HG02798 (cell line): ENCODE measurements around the gene FHOD3.

ENCODE experiments used
- ATAC-seq: cut with Tn5 transposase; IDR thresholded peaks from one replicate; pipeline ENCODE4 v1.9.1; 2021; ENCODE audit warnings: mild to moderate bottlenecking; ENCODE audit not compliant: unreplicated experiment, poor library complexity

The FHOD3 gene

GRCh38 chr18:36297417-36298125 is at the start of gene FHOD3:
FHOD3 (plus strand) TSS chr18:36297713; CDS start chr18:36297836, 123 bp downstream.
- peak; percentile 74 for ATAC-seq

- no peak for ATAC-seq
Measured at GRCh38 chr18:36249392-36249791, 48.1 kb upstream of the FHOD3 start.

DNA sequence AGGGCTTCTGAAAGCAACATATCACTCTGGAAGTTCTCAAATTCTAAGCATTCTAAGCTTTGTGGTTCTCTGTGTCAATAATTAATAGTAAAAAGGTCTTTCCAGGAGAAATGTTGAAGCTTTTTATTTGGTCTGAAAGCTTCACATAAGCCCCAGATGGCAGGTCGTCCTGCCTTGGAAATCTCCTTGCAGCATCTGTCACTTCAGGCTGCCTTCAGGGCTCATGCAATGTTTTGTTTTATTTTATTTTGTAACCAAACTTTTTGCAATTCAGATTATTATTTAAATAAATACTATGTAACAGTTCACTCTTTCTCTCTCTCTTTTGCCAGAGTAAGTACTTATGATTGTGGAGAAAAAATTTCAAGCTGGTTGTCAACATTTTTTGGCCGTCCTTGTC is 46.7 kb upstream of the FHOD3 start:
- ATAC-seq, result no peak

DNA sequence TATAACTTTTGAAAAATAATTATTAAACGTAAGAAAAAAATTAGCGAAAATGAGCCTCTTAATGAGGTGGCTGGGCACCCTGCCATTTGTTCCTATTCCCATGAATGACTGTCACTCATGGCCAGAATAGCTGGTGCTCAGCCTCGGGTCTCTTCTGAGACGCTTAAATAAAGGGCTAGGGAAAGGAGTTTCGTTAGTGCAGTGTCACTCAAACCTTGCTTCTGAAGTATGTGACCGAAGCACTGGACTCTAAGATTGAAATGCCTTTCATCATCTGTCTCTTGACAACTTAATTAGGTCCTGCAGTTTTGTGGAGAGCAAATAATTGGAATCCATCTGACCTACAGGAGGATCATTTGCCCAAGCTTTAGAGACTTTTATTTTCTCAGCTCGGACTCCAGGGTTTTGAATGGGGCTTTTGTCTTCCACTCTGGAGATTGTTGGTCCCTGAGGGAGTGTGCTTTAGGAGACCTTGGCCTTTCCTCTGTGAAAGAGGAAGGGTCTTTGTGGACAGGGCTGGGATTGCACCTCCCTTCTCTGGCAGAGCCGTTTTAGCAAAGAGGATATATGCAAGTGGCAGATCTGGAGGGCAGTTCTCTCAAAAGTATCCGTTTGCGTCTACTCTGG is 42.3 kb upstream of the FHOD3 start:
- ATAC-seq, result no peak

DNA sequence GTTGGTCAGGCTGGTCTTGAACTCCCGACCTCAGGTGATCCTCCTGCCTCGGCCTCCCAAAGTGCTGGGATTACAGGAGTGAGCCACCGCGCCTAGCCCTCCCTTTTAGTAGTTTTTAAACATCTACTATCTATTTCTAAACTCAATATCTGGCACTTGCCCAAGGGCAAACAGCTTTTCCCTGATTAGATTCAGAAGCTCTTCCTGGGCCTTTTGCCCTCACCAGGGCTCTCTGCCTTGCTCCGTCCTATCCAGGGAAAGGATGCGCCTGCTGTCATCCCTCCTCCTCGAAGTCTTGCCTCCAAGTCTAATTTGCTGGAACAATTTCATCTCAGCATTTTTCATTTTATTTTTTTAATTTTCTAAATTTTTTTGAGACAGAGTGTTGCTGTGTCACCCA is 41.4 kb upstream of the FHOD3 start:
- ATAC-seq, result no peak

DNA sequence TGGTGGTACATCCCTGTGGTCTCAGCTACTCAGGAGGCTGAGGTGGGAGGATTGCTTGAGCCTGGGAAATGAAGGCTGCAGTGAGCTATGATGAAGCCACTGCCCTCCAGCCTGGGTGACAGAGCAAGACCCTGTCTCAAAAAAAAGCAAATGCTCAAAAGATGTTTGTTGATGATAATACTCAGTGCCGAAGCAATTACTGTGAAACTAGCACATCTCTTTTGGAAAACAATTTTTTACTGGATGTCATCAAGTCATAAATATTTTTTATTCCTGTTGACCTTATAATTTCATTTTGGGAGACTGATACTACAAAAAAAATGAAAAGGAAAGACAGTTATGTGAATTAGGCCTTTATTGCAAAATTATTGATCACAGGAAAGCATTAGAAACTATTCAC is 34.5 kb upstream of the FHOD3 start:
- no peak for ATAC-seq

DNA sequence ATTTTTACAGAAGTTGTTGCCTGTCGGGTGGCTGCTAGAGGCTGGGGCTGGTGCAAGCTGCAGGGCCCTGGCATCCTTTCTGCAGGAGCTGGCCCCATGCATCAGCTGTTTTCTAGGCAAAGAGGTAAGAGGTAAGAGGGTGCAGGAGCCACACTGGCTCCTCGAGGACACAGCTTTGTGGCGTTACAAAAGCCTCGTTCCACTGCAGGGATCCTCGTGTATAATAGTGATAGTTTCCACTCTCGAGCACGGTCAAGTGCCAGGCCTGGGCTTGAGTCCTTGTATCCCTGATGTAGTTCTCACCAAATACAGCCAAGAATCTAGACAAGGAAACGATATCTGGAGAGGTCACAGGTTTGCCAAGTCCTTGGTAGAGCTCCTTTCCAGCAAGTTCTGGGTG is 33.2 kb upstream of the FHOD3 start:
- no peak for ATAC-seq

GRCh38 chr18:36265015-36265414 is 32.5 kb upstream of the FHOD3 start:
- ATAC-seq, result no peak

- no peak for ATAC-seq
Measured at GRCh38 chr18:36269157-36269556, 28.4 kb upstream of the FHOD3 start.

- no peak for ATAC-seq
Measured at GRCh38 chr18:36271153-36271552, 26.4 kb upstream of the FHOD3 start.

- no peak for ATAC-seq
Measured at GRCh38 chr18:36273347-36273746, 24.2 kb upstream of the FHOD3 start.

DNA sequence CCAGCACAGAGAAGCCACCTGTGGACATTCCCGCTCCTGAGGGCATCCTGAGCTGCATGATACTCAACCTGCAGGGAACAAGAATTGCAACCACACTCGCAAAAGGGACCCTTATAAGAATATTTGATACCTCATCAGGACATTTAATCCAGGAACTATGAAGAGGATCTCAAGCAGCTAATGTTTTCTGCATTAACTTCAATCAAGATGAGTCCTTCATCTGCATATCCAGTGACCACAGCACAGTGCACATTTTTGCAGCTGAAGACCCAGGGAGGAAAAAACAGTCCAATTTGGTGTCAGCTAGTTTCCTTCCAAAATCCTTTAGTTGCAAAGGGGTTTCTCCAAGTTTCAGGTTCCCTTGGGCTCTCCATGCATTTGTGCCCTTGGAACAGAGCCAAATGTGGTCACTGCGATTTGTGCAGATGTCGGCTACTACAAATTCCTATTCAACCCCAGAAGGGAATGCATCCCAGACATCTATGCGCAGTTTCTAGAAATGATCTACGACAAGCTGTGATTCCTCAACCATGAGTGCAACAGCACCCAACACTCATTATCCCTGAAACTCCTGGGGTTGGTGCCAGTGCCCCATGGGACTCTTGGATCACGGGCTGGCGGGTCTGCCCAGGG is 23.3 kb upstream of the FHOD3 start:
- no peak for ATAC-seq

- no peak for ATAC-seq
Measured at GRCh38 chr18:36275561-36275960, 22.0 kb upstream of the FHOD3 start.

DNA sequence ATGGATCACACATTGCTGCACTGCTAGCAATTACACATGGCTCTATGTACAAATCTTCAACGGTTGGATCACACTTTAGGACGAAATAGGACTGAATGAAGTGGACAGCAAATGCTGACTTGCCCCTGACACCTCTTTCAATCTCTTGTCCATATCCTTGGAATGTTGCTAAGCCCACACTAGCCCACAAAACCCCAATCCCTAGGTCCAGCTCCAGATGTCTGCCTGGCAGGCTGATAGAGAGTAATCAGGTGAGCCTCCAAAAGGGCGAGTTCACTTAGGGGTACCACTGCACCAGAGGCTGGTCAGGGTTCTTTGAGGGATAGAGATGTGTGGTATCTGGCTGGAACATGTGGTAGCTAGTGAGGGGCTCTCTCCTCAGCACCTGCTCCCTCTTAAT is 18.5 kb upstream of the FHOD3 start:
- no peak for ATAC-seq

GRCh38 chr18:36281936-36282335 is 15.6 kb upstream of the FHOD3 start:
- no peak for ATAC-seq

GRCh38 chr18:36283448-36283847 is 14.1 kb upstream of the FHOD3 start:
- ATAC-seq, result no peak

GRCh38 chr18:36284268-36284667 is 13.2 kb upstream of the FHOD3 start:
- ATAC-seq, result no peak

GRCh38 chr18:36284671-36285295 is 12.7 kb upstream of the FHOD3 start:
- peak; percentile 59 for ATAC-seq

- no peak for ATAC-seq
Measured at GRCh38 chr18:36287653-36288052, 9.9 kb upstream of the FHOD3 start.

DNA sequence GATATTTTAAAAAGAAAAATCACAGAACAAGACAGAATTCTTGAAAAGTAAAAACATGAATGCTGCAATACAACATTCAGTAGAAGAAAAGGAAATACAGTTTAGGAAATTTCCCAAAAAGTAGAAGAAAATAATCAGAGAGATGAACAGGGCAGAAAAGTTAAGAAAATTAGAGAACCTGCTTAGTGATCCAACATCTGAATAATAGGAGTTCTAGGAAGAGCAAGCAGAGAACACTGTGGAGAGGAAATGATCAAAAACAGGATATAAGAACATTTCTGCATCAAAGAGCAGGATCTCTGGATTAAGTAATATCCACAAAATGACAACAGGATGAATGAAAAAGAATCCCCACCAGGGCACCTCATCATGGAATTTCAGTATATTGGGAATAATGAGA is 8.8 kb upstream of the FHOD3 start:
- no peak for ATAC-seq

- ATAC-seq, result no peak
Measured at GRCh38 chr18:36294031-36294430, 3.5 kb upstream of the FHOD3 start.
